GM21529 (cell line): Measurements from ENCODE around the gene C1GALT1.
A peak's percentile ranks its signal among the peaks of the same experiment; 100 is the strongest.
"Not testable (repeated sequence)": the region's sequence is repeated elsewhere in the genome, so short reads cannot be mapped to it uniquely, and the experiment has no call there.

Experiments used
- ATAC-seq: cut with Tn5 transposase; IDR thresholded peaks from one replicate; pipeline ENCODE4 v1.9.1; 2021; ENCODE audit not compliant: unreplicated experiment

The C1GALT1 gene

DNA sequence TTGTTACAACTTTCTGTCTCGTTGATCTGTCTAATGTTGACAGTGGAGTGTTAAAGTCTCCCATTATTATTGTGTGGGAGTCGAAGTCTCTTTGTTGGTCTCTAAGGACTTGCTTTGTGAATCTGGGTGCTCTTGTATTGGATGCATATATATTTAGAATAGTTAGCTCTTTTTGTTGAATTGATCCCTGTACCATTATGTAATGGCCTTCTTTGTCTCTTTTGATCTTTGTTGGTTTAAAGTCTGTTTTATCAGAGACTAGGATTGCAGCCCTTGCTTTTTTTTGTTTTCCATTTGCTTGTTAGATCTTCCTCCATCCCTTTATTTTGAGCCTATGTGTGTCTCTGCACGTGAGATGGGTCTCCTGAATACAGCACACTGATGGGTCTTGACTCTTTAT, 17.2 kb downstream of the C1GALT1 start:
- not testable (repeated sequence) for ATAC-seq

DNA sequence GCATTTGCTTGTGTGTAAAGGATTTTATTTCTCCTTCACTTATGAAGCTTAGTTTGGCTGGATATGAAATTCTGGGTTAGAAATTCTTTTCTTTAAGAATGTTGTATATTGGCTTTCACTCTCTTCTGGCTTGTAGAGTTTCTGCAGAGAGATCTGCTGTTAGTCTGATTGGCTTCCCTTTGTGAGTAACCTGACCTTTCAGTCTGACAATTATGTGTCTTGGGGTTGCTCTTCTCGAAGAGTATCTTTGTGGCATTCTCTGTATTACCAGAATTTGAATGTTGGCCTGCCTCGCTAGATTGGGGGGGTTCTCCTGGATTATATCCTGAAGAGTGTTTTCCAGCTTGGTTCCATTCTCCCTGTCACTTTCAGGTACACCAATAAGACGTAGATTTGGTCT, 17.9 kb downstream of the C1GALT1 start:
- ATAC-seq: not testable (repeated sequence)

DNA sequence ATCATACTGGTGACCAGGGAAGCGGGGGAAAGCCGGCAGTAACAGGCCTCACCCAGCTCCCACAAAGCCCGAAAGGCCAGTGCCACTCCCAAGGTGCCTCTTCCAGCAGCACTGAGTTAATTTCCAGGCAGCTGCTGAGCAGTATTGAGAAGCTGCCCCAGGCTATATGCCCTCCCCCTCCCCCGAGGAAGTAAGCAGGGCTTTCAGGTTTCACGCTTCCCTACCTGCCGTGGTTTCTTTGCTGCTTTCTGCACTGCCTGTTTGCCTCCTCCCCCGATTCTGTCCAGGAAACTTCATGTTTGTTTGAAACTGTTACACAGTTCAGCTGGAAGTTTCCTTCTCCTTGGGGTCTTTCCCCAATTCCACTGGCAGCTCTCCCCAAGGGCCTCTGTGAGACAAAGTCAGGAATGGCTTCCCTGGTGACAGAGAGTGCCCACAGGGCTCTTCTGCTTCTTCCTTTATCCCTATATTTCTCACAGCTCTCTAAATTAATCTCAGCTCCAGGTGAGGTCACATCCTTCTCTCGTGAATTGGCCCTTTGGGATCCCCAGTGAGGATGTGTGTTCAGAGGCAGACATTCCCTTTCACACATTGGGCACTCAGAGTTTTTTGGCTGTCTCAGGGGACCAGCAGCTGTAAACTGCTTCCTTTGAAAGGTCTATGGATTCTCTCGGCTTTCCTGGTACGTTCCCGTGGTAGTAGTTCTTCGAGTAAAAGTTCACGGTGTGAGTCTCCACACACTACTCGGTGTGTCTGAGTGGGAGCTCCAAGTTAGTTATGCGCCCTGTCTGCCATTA, 19.4 kb downstream of the C1GALT1 start:
- peak; percentile 98 for ATAC-seq

DNA sequence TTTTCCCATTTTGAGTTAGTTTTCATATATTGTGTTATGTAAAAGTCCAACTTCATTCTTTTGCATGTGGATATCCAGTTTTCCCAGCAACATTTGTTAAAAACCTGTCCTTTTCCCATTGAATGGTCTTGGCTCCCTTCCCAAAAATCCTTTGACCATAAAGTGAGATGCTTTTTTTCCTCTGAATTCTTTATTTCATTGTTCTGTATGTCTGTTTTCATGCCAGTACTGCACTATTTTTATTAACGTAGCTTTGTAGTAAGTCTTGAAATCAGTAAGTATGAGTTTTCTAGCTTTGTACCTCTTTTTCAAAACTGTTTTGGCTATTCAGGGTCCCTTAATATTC, 20.0 kb downstream of the C1GALT1 start:
- ATAC-seq: no peak

DNA sequence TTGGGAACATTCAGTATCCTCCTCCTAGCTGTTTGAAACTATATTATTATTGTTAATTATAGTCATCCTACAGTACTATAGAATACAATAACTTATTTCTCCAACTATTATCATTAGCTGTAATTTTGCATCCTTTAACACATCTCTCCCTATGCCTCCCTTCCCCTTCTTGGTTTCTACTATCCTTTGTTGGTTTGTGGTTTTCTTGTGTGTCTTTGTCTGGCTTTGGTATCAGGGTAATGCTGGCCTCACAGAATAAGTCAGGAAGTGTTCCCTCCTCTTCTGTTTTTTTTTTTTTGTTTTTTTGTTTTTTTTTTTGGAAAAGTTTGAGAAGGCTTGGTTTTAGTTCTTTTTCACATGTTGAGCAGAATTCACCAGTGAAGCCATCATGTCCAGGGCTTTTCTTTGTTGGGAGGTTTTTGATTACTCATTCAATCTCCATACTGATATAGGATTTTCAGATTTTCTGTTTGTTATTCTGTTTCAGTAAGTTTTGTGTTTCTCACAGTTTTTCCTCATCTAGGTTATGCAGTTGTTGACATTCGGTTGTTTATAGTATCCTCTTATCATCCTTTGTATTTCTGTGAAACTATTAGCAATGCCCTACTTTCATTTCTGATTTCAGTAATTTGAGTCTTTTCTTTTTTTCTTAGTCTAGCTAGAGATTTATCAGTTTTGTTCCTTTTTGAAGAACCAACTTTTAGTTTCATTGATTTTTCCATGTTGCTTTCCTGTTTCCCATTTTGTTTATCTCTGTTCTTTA, 21.6 kb downstream of the C1GALT1 start:
- ATAC-seq: no peak

DNA sequence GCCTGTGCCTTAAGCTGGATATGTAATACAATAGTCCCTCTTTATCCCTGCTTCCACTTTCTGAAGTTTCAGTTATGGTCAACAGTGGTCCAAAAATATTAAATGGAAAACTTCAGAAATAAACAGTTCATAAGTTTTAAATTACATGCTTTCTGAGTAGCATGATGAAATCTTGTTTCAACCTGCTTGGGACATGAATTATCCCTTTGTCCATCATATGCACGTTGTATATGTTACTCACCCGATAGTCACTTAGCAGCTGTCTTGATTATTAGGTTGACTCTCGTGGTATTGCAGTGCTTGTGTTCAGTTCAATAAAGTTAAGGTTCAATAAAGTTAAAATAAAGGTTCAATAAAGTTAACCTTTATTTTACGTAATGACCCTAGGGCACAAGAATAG, 25.5 kb downstream of the C1GALT1 start:
- ATAC-seq: no peak

DNA sequence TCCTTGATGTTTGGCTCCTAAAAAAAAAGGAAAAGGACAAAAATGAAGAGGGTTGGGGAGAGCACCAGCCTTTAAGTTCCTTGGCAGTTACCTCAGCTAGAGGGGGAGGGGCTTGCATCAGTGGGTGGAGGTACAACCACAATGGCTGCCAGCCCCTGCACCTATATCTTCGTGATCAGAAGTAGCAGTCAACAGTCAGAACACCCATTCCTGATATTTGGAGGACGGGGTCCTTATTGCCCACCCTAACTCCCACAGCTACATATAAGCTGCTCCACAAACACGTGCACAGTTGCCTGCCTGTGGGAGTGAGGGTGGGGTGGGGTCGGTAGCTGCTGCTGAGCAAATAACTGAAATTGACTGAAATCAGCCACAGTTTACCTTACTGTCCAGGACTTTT, 26.2 kb downstream of the C1GALT1 start:
- no peak for ATAC-seq

DNA sequence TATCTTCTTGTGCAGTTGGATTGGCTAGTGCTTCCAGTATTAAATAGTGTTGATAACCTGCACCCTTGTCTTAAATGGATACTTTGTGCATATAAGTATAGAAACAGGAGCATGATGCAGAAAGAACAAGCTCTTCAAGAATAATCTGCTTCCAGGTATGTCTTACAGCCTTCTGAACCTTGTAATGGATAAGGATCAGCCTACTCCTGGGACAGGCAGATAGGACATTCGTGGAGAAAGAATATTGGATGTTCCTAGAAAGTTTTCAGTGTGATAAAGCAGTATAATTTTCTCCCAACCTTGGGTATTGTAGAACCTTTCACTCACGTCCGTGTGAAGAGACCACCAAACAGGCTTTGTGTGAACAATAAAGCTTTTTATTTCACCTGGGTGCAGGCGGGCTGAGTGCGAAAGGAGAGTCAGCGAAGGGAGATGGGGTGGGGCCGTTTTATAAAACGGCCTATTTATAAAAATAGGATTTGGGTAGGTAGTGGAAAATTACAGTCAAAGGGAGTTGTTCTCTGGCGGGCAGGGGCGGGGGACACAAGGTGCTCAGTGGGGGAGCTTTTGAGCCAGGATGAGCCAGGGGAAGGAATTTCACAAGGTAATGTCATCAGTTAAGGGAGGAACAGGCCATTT, 27.2 kb downstream of the C1GALT1 start:
- no peak for ATAC-seq

DNA sequence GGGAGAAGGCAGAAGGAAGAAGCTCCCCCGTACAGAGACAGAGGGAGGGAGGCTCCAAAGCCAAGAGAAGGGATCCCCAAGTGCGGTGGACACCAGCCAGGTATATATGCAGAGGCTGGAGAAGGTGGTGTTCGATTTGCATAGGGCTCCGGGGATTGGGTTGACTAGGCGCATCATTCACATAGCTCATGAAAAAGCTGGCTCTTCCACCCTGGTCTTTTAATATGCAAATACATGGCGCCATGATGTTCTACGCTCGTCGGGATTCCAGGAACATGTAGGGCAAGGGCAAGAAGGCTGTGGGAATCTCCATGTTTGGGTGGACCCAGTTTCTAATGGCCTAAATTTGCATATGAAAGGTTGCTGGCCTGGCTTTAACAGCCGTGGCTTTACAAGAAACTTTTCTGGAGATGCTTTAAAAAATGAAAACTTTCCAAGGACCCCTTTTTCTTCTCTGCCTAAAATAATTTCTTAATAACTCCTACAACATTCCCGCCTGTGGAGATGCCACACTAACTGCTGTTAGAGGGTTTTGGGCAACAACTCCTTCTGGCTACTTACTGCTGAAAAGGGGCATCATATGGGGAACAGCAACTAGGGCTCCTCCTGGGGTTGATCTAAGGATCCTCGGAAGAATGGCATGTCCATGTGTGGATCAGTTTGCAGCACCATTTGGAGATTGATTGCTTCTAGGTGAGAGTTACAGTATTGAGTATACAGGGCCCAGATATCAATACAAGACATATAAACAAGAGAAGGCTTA, 28.3 kb downstream of the C1GALT1 start:
- ATAC-seq: no peak

DNA sequence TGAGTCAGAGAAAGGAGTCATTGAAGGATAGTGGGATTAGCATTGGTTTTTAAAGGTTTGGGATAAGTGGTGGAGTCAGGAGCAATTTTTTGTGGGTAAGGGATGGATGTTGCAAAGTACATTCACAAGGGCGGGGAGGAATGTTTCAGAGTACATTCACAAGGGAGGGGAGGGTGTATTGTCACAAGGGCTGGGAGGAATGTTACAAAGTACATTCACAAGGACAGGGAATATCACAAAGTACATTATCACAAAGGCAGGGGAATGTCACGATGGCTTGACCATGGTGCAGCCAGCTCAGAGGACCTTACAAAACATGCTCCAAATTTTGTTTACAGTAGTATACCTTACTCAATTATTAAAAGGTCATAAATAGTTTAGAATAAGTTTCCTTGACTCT, 30.3 kb downstream of the C1GALT1 start:
- no peak for ATAC-seq

DNA sequence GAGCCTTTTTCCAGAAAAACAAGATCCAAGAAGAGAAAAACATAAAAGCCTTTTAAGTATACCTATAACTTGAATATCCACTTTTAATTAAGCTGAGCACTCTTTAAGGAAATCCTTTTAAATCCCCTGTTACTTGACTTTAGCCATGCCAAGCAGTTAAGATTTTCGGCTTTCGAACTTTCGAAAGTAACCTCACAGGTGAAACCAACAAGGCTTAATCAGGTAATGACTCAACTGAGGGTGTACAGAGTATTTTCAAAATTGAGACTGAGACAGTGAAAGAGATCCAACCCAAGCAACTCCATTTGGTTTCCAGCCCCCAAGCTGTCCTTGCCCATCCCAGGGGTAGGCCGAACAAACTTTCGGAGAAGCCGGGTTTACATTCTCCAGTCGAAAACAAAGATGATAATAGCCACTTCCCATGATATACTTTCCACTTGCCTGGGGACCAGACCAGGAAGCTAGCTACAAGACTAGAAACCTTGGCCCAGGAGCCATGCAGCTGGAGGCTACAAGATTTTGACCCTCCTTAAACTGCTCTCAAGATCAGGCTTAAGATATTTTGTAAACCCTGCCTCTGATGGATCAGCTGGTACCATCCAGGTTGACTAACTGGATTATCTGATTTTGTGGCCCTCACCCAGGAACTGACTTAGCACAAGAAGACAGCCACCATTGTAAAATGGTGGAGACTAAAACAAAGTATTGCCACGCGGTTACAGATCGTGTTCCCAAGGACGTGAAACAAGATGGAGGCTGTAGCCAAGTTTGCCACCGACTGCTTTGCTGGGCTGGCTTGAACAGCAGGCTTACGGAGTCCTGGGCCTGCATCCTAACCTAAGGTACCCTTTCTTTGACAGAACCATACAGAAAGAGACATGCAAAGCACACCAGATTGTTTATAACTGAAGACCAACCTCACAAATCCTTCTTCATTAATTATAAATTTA, 32.3 kb downstream of the C1GALT1 start:
- no peak for ATAC-seq

DNA sequence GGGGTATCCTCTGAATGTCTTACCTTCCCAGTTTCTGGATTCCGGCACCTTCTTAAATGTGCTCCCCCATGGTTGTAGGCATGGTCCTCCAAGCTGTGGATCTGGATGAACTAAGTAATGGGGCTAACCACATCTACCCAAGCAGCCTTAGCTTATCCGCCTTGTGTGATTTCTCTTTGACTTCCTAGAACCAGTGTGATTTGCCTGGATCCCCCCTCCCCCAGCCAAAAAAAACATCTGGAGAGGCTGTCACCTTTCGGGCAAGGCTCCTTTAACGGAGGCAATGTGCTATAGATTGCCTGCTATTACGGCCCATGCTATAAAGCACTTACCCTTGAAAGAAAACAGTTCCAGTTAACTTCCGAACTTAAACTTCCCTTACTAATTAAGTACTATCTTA, 33.9 kb downstream of the C1GALT1 start:
- no peak for ATAC-seq

DNA sequence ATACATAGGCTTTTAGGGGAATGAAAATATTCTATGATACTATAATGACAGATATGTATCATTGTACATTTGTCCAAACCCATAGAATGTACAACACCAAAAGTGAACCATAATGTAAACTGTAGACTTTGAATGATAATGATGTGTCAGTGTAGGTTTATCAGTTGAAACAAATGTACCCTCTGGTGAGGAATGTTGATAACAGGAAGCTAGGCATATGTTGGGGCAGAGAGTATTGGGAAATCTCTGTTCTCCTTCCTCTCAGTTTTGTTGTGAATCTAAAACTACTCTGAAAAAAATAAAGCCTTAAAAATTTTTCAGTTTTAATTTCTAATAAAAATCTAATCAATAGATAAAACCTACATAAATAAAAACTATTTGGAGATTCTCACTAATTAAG, 36.9 kb downstream of the C1GALT1 start:
- ATAC-seq: no peak

DNA sequence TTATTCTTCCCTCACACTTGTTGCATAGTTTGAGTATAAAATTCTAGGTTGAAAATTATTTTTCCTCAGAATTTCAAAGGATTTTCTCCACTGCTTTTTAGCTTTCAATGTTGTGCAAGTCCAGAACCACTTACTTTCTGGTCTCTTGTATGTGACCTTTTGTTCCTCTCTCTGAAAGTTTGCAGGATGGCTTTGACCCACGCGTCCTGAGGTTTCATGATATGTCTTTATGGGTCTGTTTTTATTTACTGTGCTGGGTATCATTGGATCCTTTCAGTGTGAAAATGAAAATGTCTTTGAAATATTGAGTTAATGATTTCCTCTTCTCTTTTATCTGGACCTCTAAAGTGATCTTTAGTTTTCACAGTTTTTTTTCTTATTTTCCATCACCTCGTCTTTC, 38.5 kb downstream of the C1GALT1 start:
- no peak for ATAC-seq

DNA sequence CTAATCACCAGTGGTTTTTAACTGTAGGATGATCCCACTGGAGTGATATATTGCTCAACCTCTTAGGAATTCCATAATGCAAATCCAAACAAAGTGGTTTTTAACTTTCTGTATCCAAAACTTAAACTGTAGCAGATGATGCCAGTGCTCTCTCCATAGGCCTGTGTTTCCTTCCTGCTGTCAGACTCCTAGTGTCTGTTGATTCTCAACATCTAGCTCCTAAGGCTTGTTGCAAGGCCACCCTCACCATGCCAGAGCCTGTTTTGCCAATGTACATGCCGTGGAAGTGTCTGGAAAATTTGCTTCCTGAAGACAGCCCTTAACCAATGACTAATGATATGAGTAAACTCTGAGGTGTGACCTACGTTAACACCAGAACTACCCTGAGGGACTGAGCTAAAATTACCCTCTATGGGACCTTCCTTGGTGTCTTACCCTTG, 39.3 kb downstream of the C1GALT1 start:
- ATAC-seq: no peak

DNA sequence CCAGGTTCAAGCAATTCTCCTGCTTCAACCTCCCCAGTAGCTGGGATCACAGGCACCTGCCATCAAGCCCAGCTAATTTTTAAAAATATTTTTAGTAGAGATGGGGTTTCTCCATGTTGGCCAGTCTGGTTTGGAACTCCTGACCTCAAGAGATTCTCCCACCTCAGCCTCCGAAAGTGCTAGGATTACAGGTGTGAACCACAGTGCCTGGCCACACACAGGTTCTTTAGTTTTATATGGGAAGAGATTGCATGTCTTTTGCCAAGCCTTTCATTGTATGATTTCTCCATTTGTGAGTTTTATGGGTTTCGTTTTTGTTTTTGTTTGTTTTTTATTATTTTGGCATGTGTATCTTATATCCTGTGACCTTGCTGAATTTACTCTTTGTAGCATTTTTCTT, 40.9 kb downstream of the C1GALT1 start:
- ATAC-seq: no peak

DNA sequence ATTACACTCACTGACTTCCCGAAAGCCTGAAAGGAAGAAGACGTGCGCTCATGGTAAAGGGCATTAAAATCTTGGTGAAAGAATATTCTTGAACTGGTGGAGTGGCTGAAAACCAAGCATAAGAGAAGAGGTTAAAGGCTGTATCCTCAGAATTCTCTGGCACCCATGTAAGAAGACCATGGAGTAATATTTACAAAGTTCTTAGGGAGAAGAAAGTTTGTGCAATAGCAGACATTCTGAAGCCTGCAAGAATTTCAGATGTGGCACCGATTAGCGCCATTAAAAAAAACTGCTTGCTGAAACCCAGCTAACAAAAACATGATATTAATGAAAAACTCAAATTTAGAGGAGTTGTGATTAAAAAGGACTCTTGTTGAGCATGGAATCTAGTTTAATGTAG, 44.1 kb downstream of the C1GALT1 start:
- ATAC-seq: no peak

DNA sequence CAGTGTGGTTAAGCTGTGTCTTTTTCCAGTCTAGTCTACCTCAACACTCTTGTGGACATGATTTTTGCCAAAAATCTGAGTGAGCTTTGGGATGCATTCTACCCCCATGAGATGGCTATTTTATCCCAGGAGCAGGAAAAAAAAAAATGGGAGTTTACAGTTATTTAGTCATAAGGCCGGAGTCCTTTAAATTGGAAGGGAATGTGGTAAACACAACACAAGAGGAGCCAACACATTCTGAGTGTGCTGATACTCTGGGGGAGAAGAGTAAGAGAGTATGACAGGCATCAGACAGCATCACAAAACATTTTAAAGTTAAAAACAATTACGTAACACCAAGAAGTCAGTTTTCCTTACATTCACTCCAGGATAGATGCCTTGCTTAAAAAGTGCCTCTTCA, 46.1 kb downstream of the C1GALT1 start:
- ATAC-seq: no peak

DNA sequence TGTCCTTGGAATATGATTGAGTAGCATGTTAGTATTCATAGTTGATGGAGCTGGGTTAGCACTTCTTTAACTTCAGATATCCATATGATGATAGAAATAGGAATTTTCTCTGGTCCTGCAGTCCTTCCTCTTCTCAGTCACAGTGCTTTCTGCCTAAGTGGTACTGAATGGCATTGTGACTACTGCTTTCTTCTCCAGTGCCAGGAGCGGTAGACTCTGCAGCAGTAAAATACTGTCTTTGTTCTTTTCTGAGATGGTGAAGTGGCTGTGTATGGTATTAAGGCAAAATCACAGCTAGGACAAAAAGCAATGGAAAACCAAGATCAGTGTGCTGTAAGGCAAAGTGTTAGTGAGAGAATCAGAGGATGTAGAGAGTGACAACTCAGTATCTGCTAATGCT, 46.6 kb downstream of the C1GALT1 start:
- ATAC-seq: no peak

DNA sequence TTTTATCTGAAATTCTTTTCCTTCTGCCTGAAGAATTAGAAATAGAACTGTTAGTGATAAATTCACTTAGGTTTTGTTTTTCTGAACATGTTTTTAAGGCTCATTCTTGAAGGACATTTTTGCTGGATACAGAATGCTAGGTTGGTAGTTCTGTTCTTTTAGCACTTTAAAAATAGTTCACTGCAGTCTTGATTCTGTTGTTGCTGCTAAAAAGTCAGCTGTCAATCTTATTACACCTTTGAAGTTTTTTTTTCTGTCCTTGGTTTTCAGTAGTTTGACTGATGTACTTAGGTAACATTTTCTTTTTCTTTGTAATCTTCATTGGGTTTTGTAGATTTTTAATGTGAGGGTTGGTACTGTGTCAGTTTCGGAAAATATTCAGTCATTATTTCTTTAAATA, 48.7 kb downstream of the C1GALT1 start:
- no peak for ATAC-seq
